ENCODE results near the gene GKN2.

The GKN2 gene

DNA sequence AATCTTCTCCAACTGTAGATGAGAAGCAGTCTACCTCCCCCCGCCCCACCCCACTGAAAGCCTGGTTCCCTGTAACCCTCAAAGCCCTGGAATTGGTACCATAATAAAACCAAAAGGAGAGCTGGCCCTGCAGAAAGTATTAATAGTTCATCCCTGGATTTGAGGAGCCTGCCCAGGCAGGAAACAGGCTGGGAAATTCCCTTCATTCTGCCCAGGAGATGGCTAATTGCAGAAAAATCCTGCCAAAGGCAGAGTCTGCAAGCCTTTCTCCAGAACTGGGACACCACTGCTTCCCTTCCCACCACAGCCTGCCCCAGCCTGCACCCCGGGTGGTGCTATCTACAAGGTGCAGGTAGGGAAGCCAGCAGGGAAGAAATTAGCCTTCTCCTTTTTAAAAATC, 16.3 kb downstream of the GKN2 start:
- peaks cover 12% of the 10 kb centered on the region for H3K27me3 Mint-ChIP-seq (ENCODE audit: low read depth, poor library complexity)
- TF ChIP-seq, protein P1, sequence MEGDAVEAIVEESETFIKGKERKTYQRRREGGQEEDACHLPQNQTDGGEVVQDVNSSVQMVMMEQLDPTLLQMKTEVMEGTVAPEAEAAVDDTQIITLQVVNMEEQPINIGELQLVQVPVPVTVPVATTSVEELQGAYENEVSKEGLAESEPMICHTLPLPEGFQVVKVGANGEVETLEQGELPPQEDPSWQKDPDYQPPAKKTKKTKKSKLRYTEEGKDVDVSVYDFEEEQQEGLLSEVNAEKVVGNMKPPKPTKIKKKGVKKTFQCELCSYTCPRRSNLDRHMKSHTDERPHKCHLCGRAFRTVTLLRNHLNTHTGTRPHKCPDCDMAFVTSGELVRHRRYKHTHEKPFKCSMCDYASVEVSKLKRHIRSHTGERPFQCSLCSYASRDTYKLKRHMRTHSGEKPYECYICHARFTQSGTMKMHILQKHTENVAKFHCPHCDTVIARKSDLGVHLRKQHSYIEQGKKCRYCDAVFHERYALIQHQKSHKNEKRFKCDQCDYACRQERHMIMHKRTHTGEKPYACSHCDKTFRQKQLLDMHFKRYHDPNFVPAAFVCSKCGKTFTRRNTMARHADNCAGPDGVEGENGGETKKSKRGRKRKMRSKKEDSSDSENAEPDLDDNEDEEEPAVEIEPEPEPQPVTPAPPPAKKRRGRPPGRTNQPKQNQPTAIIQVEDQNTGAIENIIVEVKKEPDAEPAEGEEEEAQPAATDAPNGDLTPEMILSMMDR (IDR thresholded peaks at IDR 0.05) = no peak
- H3K4me3 Mint-ChIP-seq = no peak overlapping the region
- no peaks in the 10 kb centered on the region for H3K36me3 Mint-ChIP-seq (ENCODE audit: low read depth)
- DNase-seq = no peak
- H3K27ac Mint-ChIP-seq = no peak overlapping the region
- H3K4me1 Mint-ChIP-seq = no peaks in the 10 kb centered on the region
- peaks cover 22% of the 10 kb centered on the region for H3K9me3 Mint-ChIP-seq

DNA sequence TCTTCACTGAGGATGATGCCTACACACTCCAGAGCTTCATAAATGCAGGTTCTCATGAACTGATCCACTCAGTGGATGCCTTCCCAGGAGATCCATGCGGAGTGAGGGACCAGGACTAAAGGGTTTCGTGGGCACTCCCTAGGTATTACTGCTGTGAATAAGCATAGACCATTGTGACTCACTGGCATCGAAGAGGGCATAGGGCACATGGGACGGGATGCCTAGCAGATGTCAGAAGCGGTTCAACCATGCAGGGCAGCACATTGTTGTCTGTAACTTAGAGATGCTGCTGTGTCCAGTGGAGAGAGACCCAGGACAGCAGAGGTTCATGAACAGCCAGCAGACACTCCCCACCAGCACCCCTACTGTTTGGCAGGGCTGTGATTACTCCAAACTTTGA, 17.2 kb downstream of the GKN2 start:
- Mint-ChIP-seq H3K4me1 (no peaks in the 10 kb centered on the region), H3K27ac (no peak overlapping the region), H3K36me3 (ENCODE audit: low read depth) (no peaks in the 10 kb centered on the region), H3K27me3 (ENCODE audit: low read depth, poor library complexity) (peaks cover 17% of the 10 kb centered on the region), H3K9me3 (peaks cover 14% of the 10 kb centered on the region), H3K4me3 (no peak overlapping the region)
- TF ChIP-seq, protein P1 (IDR thresholded peaks at IDR 0.05) = no peak
- no peak for DNase-seq

- Mint-ChIP-seq H3K27me3 (ENCODE audit: low read depth, poor library complexity) (peaks cover 20% of the 10 kb centered on the region), H3K4me1 (no peaks in the 10 kb centered on the region), H3K9me3 (no peaks in the 10 kb centered on the region), H3K27ac (no peak overlapping the region), H3K4me3 (no peak overlapping the region), H3K36me3 (ENCODE audit: low read depth) (no peaks in the 10 kb centered on the region)
- no peak for DNase-seq
- TF ChIP-seq, protein P1 (IDR thresholded peaks at IDR 0.05) = no peak
Observed at GRCh38 chr2:68934021-68934420, 18.7 kb downstream of the GKN2 start.

GRCh38 chr2:68932402-68932801, 20.3 kb downstream of the GKN2 start:
- no peaks in the 10 kb centered on the region for H3K36me3 Mint-ChIP-seq (ENCODE audit: low read depth)
- peaks cover 24% of the 10 kb centered on the region for H3K27me3 Mint-ChIP-seq (ENCODE audit: low read depth, poor library complexity)
- TF ChIP-seq, protein P1 (IDR thresholded peaks at IDR 0.05) = no peak
- no peaks in the 10 kb centered on the region for H3K9me3 Mint-ChIP-seq
- no peak overlapping the region for H3K27ac Mint-ChIP-seq
- no peak for DNase-seq
- no peak overlapping the region for H3K4me3 Mint-ChIP-seq
- H3K4me1 Mint-ChIP-seq = no peaks in the 10 kb centered on the region

DNA sequence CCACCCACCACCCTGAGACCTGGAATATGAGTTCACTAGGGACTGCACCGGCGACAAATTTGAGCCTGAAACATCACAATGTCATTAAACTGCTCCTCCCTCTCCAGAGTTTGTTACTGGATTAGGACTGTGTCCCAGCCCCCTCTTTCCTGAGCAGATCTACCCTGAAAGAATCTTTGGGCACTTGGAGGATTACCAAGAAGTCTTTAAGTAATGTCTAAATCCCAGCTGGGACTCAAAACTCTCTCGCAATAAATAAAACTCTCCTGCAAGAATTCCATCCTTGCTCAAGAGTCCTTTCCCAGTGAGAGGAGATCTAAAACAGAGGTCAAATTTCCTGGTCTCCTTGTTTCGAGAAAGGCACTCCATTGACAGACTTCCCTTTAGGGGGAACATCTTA, 20.9 kb downstream of the GKN2 start:
- Mint-ChIP-seq H3K36me3 (ENCODE audit: low read depth) (no peaks in the 10 kb centered on the region), H3K9me3 (no peaks in the 10 kb centered on the region), H3K4me1 (no peaks in the 10 kb centered on the region), H3K27ac (no peak overlapping the region), H3K27me3 (ENCODE audit: low read depth, poor library complexity) (peaks cover 22% of the 10 kb centered on the region), H3K4me3 (no peak overlapping the region)
- no peak for DNase-seq
- TF ChIP-seq, protein P1 (IDR thresholded peaks at IDR 0.05) = no peak

GRCh38 chr2:68931149-68931711, 21.5 kb downstream of the GKN2 start:
- H3K4me3 Mint-ChIP-seq = no peak overlapping the region
- no peaks in the 10 kb centered on the region for H3K4me1 Mint-ChIP-seq
- no peaks in the 10 kb centered on the region for H3K36me3 Mint-ChIP-seq (ENCODE audit: low read depth)
- no peak overlapping the region for H3K27ac Mint-ChIP-seq
- peaks cover 24% of the 10 kb centered on the region for H3K27me3 Mint-ChIP-seq (ENCODE audit: low read depth, poor library complexity)
- no peak for DNase-seq
- no peaks in the 10 kb centered on the region for H3K9me3 Mint-ChIP-seq
- TF ChIP-seq, protein P1 (IDR thresholded peaks at IDR 0.05) = no peak
